ENCODE measurements around the gene HLA-DRA. TPM values are rescaled to one million over a fixed set of nuclear protein-coding genes. Genes with fewer than 3 reads are reported as not detected.

Gene HLA-DRA
- total and polyA plus RNA-seq, 2 donors from 2014 or later = 489 to 607 TPM

DNA sequence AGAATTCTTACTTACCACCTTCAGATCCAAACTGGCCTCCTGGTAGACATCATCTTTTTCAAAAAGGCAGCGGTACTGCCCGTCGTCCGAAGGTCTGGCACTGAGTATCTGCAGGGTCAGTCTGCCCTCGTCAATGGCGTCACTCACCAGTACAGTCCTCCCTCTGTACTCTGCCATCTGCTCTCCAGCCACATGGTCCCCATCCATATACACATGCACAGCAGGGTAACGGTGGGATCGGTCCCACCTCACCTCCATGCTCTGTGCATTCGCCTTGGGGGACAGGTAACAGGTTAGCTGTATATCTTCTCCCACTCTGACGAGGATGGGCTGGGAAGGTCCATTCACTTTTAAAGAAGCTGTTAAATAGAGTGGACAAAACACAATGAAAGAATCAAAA, 43.7 kb upstream of the HLA-DRA start:
- Histone ChIP-seq H3K9ac (ENCODE audit: low read length in 3 of 3) (no peak overlapping the region), H3K36me3 (ENCODE audit: control insufficient read depth in 2 of 3, insufficient read depth in 3 of 3, low read length in 3 of 3) (no peaks in the 10 kb centered on the region), H3K4me3 (ENCODE audit: low read length in 3 of 3) (no peak overlapping the region), H3K27ac (ENCODE audit: low read depth in 2 of 2, low read length in 2 of 2) (no peak overlapping the region), H3K4me1 (ENCODE audit: control insufficient read depth in 2 of 3, insufficient read depth in 2 of 3, low read depth in 1 of 3, low read length in 3 of 3) (no peaks in the 10 kb centered on the region), H3K27me3 (ENCODE audit: control insufficient read depth, insufficient read depth, low read length) (no peaks in the 10 kb centered on the region), H3K9me3 (ENCODE audit: control insufficient read depth in 2 of 3, insufficient read depth in 1 of 3, low read length in 3 of 3) (no peaks in the 10 kb centered on the region)
- no peak for FAIRE-seq
- DNase-seq = no peak
- TF ChIP-seq, protein P1, sequence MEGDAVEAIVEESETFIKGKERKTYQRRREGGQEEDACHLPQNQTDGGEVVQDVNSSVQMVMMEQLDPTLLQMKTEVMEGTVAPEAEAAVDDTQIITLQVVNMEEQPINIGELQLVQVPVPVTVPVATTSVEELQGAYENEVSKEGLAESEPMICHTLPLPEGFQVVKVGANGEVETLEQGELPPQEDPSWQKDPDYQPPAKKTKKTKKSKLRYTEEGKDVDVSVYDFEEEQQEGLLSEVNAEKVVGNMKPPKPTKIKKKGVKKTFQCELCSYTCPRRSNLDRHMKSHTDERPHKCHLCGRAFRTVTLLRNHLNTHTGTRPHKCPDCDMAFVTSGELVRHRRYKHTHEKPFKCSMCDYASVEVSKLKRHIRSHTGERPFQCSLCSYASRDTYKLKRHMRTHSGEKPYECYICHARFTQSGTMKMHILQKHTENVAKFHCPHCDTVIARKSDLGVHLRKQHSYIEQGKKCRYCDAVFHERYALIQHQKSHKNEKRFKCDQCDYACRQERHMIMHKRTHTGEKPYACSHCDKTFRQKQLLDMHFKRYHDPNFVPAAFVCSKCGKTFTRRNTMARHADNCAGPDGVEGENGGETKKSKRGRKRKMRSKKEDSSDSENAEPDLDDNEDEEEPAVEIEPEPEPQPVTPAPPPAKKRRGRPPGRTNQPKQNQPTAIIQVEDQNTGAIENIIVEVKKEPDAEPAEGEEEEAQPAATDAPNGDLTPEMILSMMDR (IDR thresholded peaks at IDR 0.05; ENCODE audit: borderline replicate concordance, extremely low read depth, insufficient read depth) = no peak
- intact Hi-C loops (cut with DNase I) = no loop called here

DNA sequence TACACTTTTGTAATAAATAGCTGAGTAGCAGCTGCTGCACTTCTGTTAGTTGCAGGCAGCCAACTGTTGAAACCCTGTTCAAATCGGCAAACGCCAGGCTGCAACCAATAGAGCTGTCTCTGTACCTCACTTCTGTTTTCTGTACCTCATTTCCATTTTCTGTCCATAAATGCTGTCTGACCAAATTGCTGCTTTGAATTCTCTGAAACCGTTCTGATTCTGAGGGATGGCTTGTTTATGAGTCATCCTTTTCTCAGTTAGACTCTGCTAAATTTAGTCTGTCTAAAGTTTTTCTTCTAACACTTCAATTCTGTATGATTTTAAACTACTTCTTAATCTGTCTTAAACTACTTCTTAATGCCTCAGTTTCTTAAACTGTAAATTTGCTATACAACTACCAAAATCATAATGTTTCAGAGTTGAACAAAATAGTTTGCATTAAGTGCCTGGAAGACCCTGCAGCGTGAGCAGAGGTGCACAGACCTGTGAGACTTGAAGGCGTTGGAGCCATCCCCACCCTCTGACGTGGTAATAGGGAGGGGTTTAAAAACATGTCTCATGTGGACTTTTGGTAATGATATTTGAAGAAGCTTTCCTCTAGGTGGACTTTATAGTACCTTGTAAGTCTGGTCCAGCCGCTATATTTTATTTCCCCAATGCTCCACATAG, 42.3 kb upstream of the HLA-DRA start:
- H3K36me3 ChIP-seq (ENCODE audit: control insufficient read depth in 2 of 3, insufficient read depth in 3 of 3, low read length in 3 of 3) = no peaks in the 10 kb centered on the region
- H3K27me3 ChIP-seq (ENCODE audit: control insufficient read depth, insufficient read depth, low read length) = no peaks in the 10 kb centered on the region
- no peak overlapping the region for H3K27ac ChIP-seq (ENCODE audit: low read depth in 2 of 2, low read length in 2 of 2)
- TF ChIP-seq, protein P1 (IDR thresholded peaks at IDR 0.05; ENCODE audit: borderline replicate concordance, extremely low read depth, insufficient read depth) = no peak
- H3K4me3 ChIP-seq (ENCODE audit: low read length in 3 of 3) = no peak overlapping the region
- DNase-seq = no peak
- H3K4me1 ChIP-seq (ENCODE audit: control insufficient read depth in 2 of 3, insufficient read depth in 2 of 3, low read depth in 1 of 3, low read length in 3 of 3) = no peaks in the 10 kb centered on the region
- no peak overlapping the region for H3K9ac ChIP-seq (ENCODE audit: low read length in 3 of 3)
- FAIRE-seq = no peak
- intact Hi-C loops (cut with DNase I) = no loop called here
- no peaks in the 10 kb centered on the region for H3K9me3 ChIP-seq (ENCODE audit: control insufficient read depth in 2 of 3, insufficient read depth in 1 of 3, low read length in 3 of 3)

DNA sequence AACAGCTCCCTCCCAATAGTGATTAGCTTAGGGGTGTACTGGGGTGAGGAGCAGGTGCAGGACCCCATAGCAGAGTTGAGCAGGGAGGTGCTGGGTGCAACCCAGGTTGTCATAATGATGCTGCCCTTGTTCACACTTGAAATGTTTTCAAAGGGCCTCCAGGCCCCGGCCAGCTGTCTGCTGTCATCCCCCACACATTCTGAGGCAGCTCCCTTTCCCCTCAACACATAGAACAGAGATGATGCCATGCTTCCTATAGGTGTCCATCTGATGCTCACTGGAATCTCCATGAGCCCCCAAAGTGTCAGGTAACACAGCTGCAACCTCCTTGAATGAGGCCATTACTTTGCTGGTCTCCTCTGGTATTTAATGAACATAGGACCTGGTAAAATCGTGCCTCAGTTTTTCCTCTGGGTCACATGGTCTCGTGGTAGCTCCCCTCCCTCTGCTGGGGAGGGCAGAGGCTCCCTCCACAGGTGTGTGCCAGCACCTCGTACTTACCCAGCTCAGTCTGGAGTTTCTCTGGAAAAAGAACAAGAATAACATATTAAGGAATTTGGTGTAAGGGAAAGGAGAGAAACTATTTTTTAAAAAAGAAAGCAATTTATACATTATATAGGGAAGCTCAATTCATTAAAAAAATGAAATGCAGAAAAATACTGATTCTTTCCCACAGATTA, 38.3 kb upstream of the HLA-DRA start:
- DNase-seq = peak in 4 of 5 donors; percentile 46 to 62 (median 58)
- TF ChIP-seq, protein P1 (IDR thresholded peaks at IDR 0.05; ENCODE audit: borderline replicate concordance, extremely low read depth, insufficient read depth) = no peak
- H3K4me1 ChIP-seq (ENCODE audit: control insufficient read depth in 2 of 3, insufficient read depth in 2 of 3, low read depth in 1 of 3, low read length in 3 of 3) = no peaks in the 10 kb centered on the region
- H3K9me3 ChIP-seq (ENCODE audit: control insufficient read depth in 2 of 3, insufficient read depth in 1 of 3, low read length in 3 of 3) = no peaks in the 10 kb centered on the region
- no peaks in the 10 kb centered on the region for H3K27me3 ChIP-seq (ENCODE audit: control insufficient read depth, insufficient read depth, low read length)
- H3K27ac ChIP-seq (ENCODE audit: low read depth in 2 of 2, low read length in 2 of 2) = no peak overlapping the region
- no peak overlapping the region for H3K9ac ChIP-seq (ENCODE audit: low read length in 3 of 3)
- H3K4me3 ChIP-seq (ENCODE audit: low read length in 3 of 3) = no peak overlapping the region
- no peaks in the 10 kb centered on the region for H3K36me3 ChIP-seq (ENCODE audit: control insufficient read depth in 2 of 3, insufficient read depth in 3 of 3, low read length in 3 of 3)
- intact Hi-C loops (cut with DNase I) = no loop called here
- no peak for FAIRE-seq
